Skeletal muscle cell (primary cell): Measurements from ENCODE around the gene PKP4.
"Not testable (repeated sequence)": the region's sequence is repeated elsewhere in the genome, so short reads cannot be mapped to it uniquely, and the experiment has no call there.

Experiments used
- DNase-seq: peaks from one replicate; pipeline ENCODE4 v3.0.0-alpha.2; 2010; ENCODE audit warnings: low read depth
- H3K4me3 ChIP-seq: 2 replicates; pipeline ENCODE4 v1.5.1; 2011; ENCODE audit warnings: low read depth, mild to moderate bottlenecking, control low read depth, low read length, moderate library complexity

The PKP4 gene

GRCh38 chr2:158467248-158467647, 10.5 kb downstream of the PKP4 start:
- no peak overlapping the region for H3K4me3 ChIP-seq
- no peak for DNase-seq

GRCh38 chr2:158472829-158473228, 16.1 kb downstream of the PKP4 start:
- not testable (repeated sequence) for H3K4me3 ChIP-seq, DNase-seq

- DNase-seq, H3K4me3 ChIP-seq: not testable (repeated sequence)
Observed at GRCh38 chr2:158473300-158473699, 16.5 kb downstream of the PKP4 start.

- no peak overlapping the region for H3K4me3 ChIP-seq
- no peak for DNase-seq
Observed at GRCh38 chr2:158473719-158474392, 17.1 kb downstream of the PKP4 start.

- H3K4me3 ChIP-seq, DNase-seq: not testable (repeated sequence)
Observed at GRCh38 chr2:158474526-158475011, 17.8 kb downstream of the PKP4 start.

- no peak for DNase-seq
- H3K4me3 ChIP-seq = no peak overlapping the region
Observed at GRCh38 chr2:158477202-158477601, 20.4 kb downstream of the PKP4 start.

GRCh38 chr2:158478237-158478636, 21.5 kb downstream of the PKP4 start:
- DNase-seq = no peak
- no peak overlapping the region for H3K4me3 ChIP-seq

GRCh38 chr2:158478816-158479215, 22.1 kb downstream of the PKP4 start:
- DNase-seq = no peak

GRCh38 chr2:158481116-158481515, 24.4 kb downstream of the PKP4 start:
- no peak for DNase-seq
- no peak overlapping the region for H3K4me3 ChIP-seq

More at GRCh38 chr2:158478816-158479215, 22.1 kb downstream of the PKP4 start:
- H3K4me3 ChIP-seq = no peak overlapping the region

- H3K4me3 ChIP-seq = no peak overlapping the region
- DNase-seq = no peak
Observed at GRCh38 chr2:158482594-158482993, 25.8 kb downstream of the PKP4 start.

- no peak overlapping the region for H3K4me3 ChIP-seq
- no peak for DNase-seq
Observed at GRCh38 chr2:158484892-158485556, 28.3 kb downstream of the PKP4 start.

- no peak overlapping the region for H3K4me3 ChIP-seq
- DNase-seq = no peak
Observed at GRCh38 chr2:158486150-158486969, 29.6 kb downstream of the PKP4 start.

GRCh38 chr2:158486970-158487325, 30.2 kb downstream of the PKP4 start:
- H3K4me3 ChIP-seq = no peak overlapping the region
- DNase-seq = no peak

- no peak for DNase-seq
Observed at GRCh38 chr2:158487419-158487818, 30.7 kb downstream of the PKP4 start.

GRCh38 chr2:158488442-158489216, 31.9 kb downstream of the PKP4 start:
- H3K4me3 ChIP-seq = no peak overlapping the region
- no peak for DNase-seq

More at GRCh38 chr2:158487419-158487818, 30.7 kb downstream of the PKP4 start:
- no peak overlapping the region for H3K4me3 ChIP-seq

- H3K4me3 ChIP-seq = no peak overlapping the region
- DNase-seq = no peak
Observed at GRCh38 chr2:158489366-158490112, 32.8 kb downstream of the PKP4 start.

- no peak for DNase-seq
- no peak overlapping the region for H3K4me3 ChIP-seq
Observed at GRCh38 chr2:158491072-158491471, 34.3 kb downstream of the PKP4 start.

- H3K4me3 ChIP-seq = no peak overlapping the region
- DNase-seq = no peak
Observed at GRCh38 chr2:158493458-158493857, 36.7 kb downstream of the PKP4 start.

GRCh38 chr2:158495175-158495574, 38.4 kb downstream of the PKP4 start:
- no peak overlapping the region for H3K4me3 ChIP-seq
- no peak for DNase-seq
